HepG2 (cell line): ENCODE data around the gene KCNK15. TPM values are rescaled to one million over a fixed set of nuclear protein-coding genes. Genes with fewer than 3 reads are reported as not detected.

ENCODE experiments used
- AHDC1 ChIP-seq: sonication (generic); formaldehyde crosslinking; IDR thresholded peaks from 2 replicates; pipeline ENCODE4 v1.5.1; 2020; ENCODE audit warnings: mild to moderate bottlenecking, missing genetic modification reagents, borderline replicate concordance
- CENPT ChIP-seq: sonication (generic); formaldehyde crosslinking; IDR thresholded peaks from 2 replicates; pipeline ENCODE4 v1.8.0; 2022; ENCODE audit warnings: low read depth, mild to moderate bottlenecking, moderate library complexity, missing genetic modification reagents
- CHD4 ChIP-seq: fragments of 200-600 bp; sonication (generic); IDR thresholded peaks from 2 replicates; pipeline ENCODE4 v1.7.0; 2017; ENCODE audit warnings: mild to moderate bottlenecking, low read length, borderline replicate concordance
- FOXA1 ChIP-seq, 2 experiments: fragments of 450-650 bp in 1 of 2; sonication (generic) in 1 of 2; formaldehyde crosslinking in 1 of 2; IDR thresholded peaks; 2 replicates each; pipeline versions ENCODE4 v1.4.0 to v1.6.1; 2016 to 2020; ENCODE audit warnings: missing genetic modification reagents in 1 of 2
- FOXJ3 ChIP-seq: sonication (generic); formaldehyde crosslinking; IDR thresholded peaks from 2 replicates; pipeline ENCODE4 v1.4.0; 2020; ENCODE audit warnings: missing genetic modification reagents, mild to moderate bottlenecking, borderline replicate concordance
- JUNB ChIP-seq: sonication (generic); formaldehyde crosslinking; IDR thresholded peaks from 2 replicates; pipeline ENCODE4 v1.8.0; 2022; ENCODE audit warnings: missing genetic modification reagents, mild to moderate bottlenecking, borderline replicate concordance
- MIER3 ChIP-seq: IDR thresholded peaks from 2 replicates; pipeline ENCODE4 v1.6.1; 2016; ENCODE audit warnings: missing compliant biosample characterization, borderline replicate concordance
- NFKBIZ ChIP-seq: IDR thresholded peaks from 2 replicates; pipeline ENCODE4 v1.6.1; 2018; ENCODE audit warnings: missing genetic modification reagents, missing compliant biosample characterization
- RXRA ChIP-seq: sonication (generic); formaldehyde crosslinking; IDR thresholded peaks from 2 replicates; pipeline ENCODE4 v1.5.1; 2020; ENCODE audit warnings: missing genetic modification reagents
- SALL2 ChIP-seq: sonication (generic); formaldehyde crosslinking; IDR thresholded peaks from 2 replicates; pipeline ENCODE4 v1.8.1; 2023; ENCODE audit warnings: mild to moderate bottlenecking, missing genetic modification reagents, inconsistent platforms
- SP2 ChIP-seq: sonication (generic); formaldehyde crosslinking; IDR thresholded peaks from 2 replicates; pipeline ENCODE4 v1.5.1; 2020; ENCODE audit warnings: mild to moderate bottlenecking, missing genetic modification reagents
- SP4 ChIP-seq: sonication (generic); formaldehyde crosslinking; IDR thresholded peaks from 2 replicates; pipeline ENCODE4 v1.8.1; 2023; ENCODE audit warnings: mild to moderate bottlenecking, missing genetic modification reagents
- ZMYM4 ChIP-seq: sonication (generic); formaldehyde crosslinking; IDR thresholded peaks from 2 replicates; pipeline ENCODE4 v1.8.1; 2023; ENCODE audit warnings: mild to moderate bottlenecking, missing genetic modification reagents
- ZNF232 ChIP-seq: sonication (generic); formaldehyde crosslinking; IDR thresholded peaks from 2 replicates; pipeline ENCODE4 v1.4.0; 2020; ENCODE audit warnings: missing genetic modification reagents, borderline replicate concordance
- ZNF264 ChIP-seq: sonication (generic); formaldehyde crosslinking; IDR thresholded peaks from 2 replicates; pipeline ENCODE4 v1.4.0; 2020; ENCODE audit warnings: missing genetic modification reagents
- ZNF292 ChIP-seq: sonication (generic); formaldehyde crosslinking; IDR thresholded peaks from 2 replicates; pipeline ENCODE4 v1.8.1; 2022; ENCODE audit warnings: mild to moderate bottlenecking, low read depth, missing genetic modification reagents, borderline replicate concordance
- ZNF317 ChIP-seq: sonication (generic); formaldehyde crosslinking; IDR thresholded peaks from 2 replicates; pipeline ENCODE4 v1.5.0; 2020; ENCODE audit warnings: mild to moderate bottlenecking, missing genetic modification reagents
- ZNF501 ChIP-seq: sonication (generic); formaldehyde crosslinking; IDR thresholded peaks from 2 replicates; pipeline ENCODE4 v1.5.1; 2020; ENCODE audit warnings: mild to moderate bottlenecking, moderate library complexity, missing genetic modification reagents
- ZNF543 ChIP-seq: sonication (generic); formaldehyde crosslinking; IDR thresholded peaks from 2 replicates; pipeline ENCODE4 v1.4.0; 2020; ENCODE audit warnings: mild to moderate bottlenecking, missing genetic modification reagents
- ZNF644 ChIP-seq: IDR thresholded peaks from 2 replicates; pipeline ENCODE4 v1.6.1; 2016; ENCODE audit warnings: low read depth
- ZNF761 ChIP-seq: sonication (generic); formaldehyde crosslinking; conservative IDR thresholded peaks from 2 replicates; pipeline ENCODE4 v1.4.0; 2020; ENCODE audit warnings: mild to moderate bottlenecking, missing genetic modification reagents
- ZNF839 ChIP-seq: sonication (generic); formaldehyde crosslinking; IDR thresholded peaks from 2 replicates; pipeline ENCODE4 v1.4.0; 2020; ENCODE audit warnings: missing genetic modification reagents, mild to moderate bottlenecking, borderline replicate concordance
- ZSCAN12 ChIP-seq: sonication (generic); formaldehyde crosslinking; IDR thresholded peaks from 2 replicates; pipeline ENCODE4 v1.9.0; 2021; ENCODE audit warnings: mild to moderate bottlenecking, missing genetic modification reagents
- ZSCAN9 ChIP-seq: IDR thresholded peaks from 2 replicates; pipeline ENCODE4 v1.6.1; 2016; ENCODE audit warnings: borderline replicate concordance
- polyA plus RNA-seq, 8 experiments: library from polyadenylated mRNA; depleted of rRNA in 3 of 8; stranded (reverse) in 7 of 8; unstranded in 1 of 8; fragments of >200 nt; fragmentation: Illumina TruSeq in 4 of 8; extraction: Trizol in 4 of 8; gene quantifications; 2 replicates each; pipeline versions ENCODE4 v1.2.1 to v1.2.3, GENCODE V29; 2011 to 2016; ENCODE audit warnings: low read depth in 4 of 8, missing spikeins in 1 of 8, mixed read lengths in 1 of 8; ENCODE audit not compliant: insufficient read depth in 1 of 8
- total RNA-seq, 5 experiments: library from RNA; depleted of rRNA; stranded (reverse); fragments of >200 nt; fragmentation: Illumina TruSeq; extraction: Trizol; gene quantifications; 2 replicates each; pipeline ENCODE4 v1.2.3, GENCODE V29; 2016; ENCODE audit warnings: low read depth in 1 of 5

The KCNK15 gene
- total and polyA plus RNA-seq, 2 of the 13 experiments (the other 11 are each of a cell fraction or from before 2014, with no cell fraction given): 0.03 TPM; not detected in 1

- TF ChIP-seq AHDC1 (CRISPR knock-in tag) (no peak), ZNF232 (CRISPR knock-in tag) (peak; percentile 94), SP4 (CRISPR knock-in tag) (no peak), MIER3 (CRISPR knock-in tag) (peak; percentile 37; the same call in 1 of the 2 replicates), ZSCAN12 (CRISPR knock-in tag) (no peak), SALL2 (CRISPR knock-in tag) (no peak), CHD4 (no peak), ZNF761 (CRISPR knock-in tag) (0 out of 2 replicates have a peak, but pooled peaks have one; percentile 28), ZNF644 (CRISPR knock-in tag) (0 out of 2 replicates have a peak, but pooled peaks have one; percentile 32), NFKBIZ (no peak; the same call in 1 of the 2 replicates), ZNF317 (CRISPR knock-in tag) (0 out of 2 replicates have a peak, but pooled peaks have one; percentile 23), ZNF839 (CRISPR knock-in tag) (no peak), ZNF543 (CRISPR knock-in tag) (no peak), ZMYM4 (CRISPR knock-in tag) (no peak; the same call in 1 of the 2 replicates), ZNF264 (CRISPR knock-in tag) (peak; percentile 60; the same call in 1 of the 2 replicates), ZSCAN9 (CRISPR knock-in tag) (peak; percentile 96), FOXA1 (IDR thresholded peaks at IDR 0.05) (no peak), FOXA1 (CRISPR knock-in tag; IDR thresholded peaks at IDR 0.05) (no peak), CENPT (CRISPR knock-in tag) (no peak), ZNF292 (CRISPR knock-in tag) (no peak), ZNF501 (CRISPR knock-in tag) (no peak), JUNB (CRISPR knock-in tag) (no peak), SP2 (no peak), FOXJ3 (CRISPR knock-in tag) (no peak), RXRA (CRISPR knock-in tag) (no peak)
Observed at GRCh38 chr20:44776980-44777379, 31.3 kb downstream of the KCNK15 start (continued).
